ENCODE results near the gene ATP5MC3. TPM values are rescaled to one million over a fixed set of nuclear protein-coding genes. Genes with fewer than 3 reads are reported as not detected.
A peak's percentile ranks its signal among the peaks of the same experiment; 100 is the strongest.
"Not testable (repeated sequence)": the region's sequence is repeated elsewhere in the genome, so short reads cannot be mapped to it uniquely, and the experiment has no call there.

ATP5MC3 gene
- 209 TPM for total RNA-seq
- polyA plus RNA-seq = 184 TPM
- long read RNA-seq, donor 1, full-length matches to known transcripts = 31 of 58 reads
- long read RNA-seq, donor 1, partial matches to known transcripts = 16 of 58 reads
- long read RNA-seq, donor 1, other reads (novel, unspliced or antisense) = 11 of 58 reads
- long read RNA-seq, donor 2, full-length matches to known transcripts = 359 of 650 reads
- long read RNA-seq, donor 2, partial matches to known transcripts = 195 of 650 reads
- long read RNA-seq, donor 2, other reads (novel, unspliced or antisense) = 96 of 650 reads
- long read RNA-seq, donor 3, full-length matches to known transcripts = 460 of 729 reads
- long read RNA-seq, donor 3, partial matches to known transcripts = 173 of 729 reads
- long read RNA-seq, donor 3, other reads (novel, unspliced or antisense) = 96 of 729 reads
- long read RNA-seq, donor 4, full-length matches to known transcripts = 132 of 213 reads
- long read RNA-seq, donor 4, partial matches to known transcripts = 56 of 213 reads
- long read RNA-seq, donor 4, other reads (novel, unspliced or antisense) = 25 of 213 reads
- long read RNA-seq, donor 5, full-length matches to known transcripts = 413 of 725 reads
- long read RNA-seq, donor 5, partial matches to known transcripts = 217 of 725 reads
- long read RNA-seq, donor 5, other reads (novel, unspliced or antisense) = 95 of 725 reads
- long read RNA-seq, donor 6, full-length matches to known transcripts = 246 of 299 reads
- long read RNA-seq, donor 6, partial matches to known transcripts = 28 of 299 reads
- long read RNA-seq, donor 6, other reads (novel, unspliced or antisense) = 25 of 299 reads
- long read RNA-seq, donor 7, full-length matches to known transcripts = 247 of 407 reads
- long read RNA-seq, donor 7, partial matches to known transcripts = 108 of 407 reads
- long read RNA-seq, donor 7, other reads (novel, unspliced or antisense) = 52 of 407 reads
- long read RNA-seq, donor 8, full-length matches to known transcripts = 120 of 167 reads
- long read RNA-seq, donor 8, partial matches to known transcripts = 32 of 167 reads
- long read RNA-seq, donor 8, other reads (novel, unspliced or antisense) = 15 of 167 reads
- long read RNA-seq, donor 9, full-length matches to known transcripts = 177 of 269 reads
- long read RNA-seq, donor 9, partial matches to known transcripts = 43 of 269 reads
- long read RNA-seq, donor 9, other reads (novel, unspliced or antisense) = 49 of 269 reads
- long read RNA-seq, donor 10, full-length matches to known transcripts = 235 of 370 reads
- long read RNA-seq, donor 10, partial matches to known transcripts = 98 of 370 reads
- long read RNA-seq, donor 10, other reads (novel, unspliced or antisense) = 37 of 370 reads

DNA sequence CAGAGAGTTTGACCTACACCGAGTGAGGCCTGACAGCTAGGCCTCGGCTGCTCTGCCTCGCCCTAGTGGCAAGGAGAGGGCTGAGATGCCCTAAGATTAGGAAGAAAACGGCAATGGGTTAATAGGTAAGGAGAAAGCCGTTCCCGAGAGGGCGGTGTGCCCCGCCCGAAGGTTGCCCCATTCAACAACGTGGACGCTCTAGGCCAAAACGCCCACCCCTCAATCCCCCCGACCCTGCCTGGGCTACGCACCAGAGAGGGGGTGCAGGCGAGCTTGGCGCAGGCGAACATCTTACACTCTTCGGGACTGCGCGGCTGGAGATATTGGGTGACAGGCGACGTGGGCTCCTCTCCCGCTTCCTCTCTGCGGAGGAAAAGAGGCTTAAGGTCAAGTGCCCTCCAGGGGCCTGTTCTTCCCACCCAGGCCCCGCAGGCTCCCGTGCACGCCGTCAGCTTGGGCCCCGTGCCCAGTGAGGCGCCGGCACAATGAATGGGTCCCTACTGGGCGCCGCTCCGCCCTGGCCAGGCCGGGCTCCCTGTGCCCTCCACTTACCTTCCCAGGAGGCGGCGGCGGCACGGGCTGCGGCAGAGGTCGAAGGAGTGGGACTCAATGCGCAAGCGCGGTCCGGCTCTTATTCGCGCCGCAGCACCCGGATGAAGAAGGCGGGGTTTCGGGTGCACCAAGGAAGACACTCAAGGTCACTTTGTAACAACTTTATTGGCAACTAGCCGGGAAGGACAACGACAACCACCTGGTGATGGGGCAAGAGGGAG lies at the start of gene ATP5MC3:
Gene ATP5MC3, minus strand, starts transcription at position 607 of the 773 bp plus-strand sequence. Its CDS starts 317 bp downstream, at position 290.
- Histone ChIP-seq H3K4me3 (ENCODE audit: low read length in 2 of 2) (peak within 1 kb of the TSS; percentile 78 to 84), H3K9me3 (ENCODE audit: control insufficient read depth in 2 of 2, insufficient read depth in 1 of 2, low read length in 1 of 2) (no peaks in the 10 kb centered on the region), H3K4me1 (ENCODE audit: control insufficient read depth in 2 of 2, insufficient read depth in 2 of 2, low read length in 2 of 2) (peaks cover 4 to 9% of the 10 kb centered on the region in 2 donors), H3K27me3 (ENCODE audit: control insufficient read depth in 2 of 2, insufficient read depth in 1 of 2, low read length in 1 of 2) (no peaks in the 10 kb centered on the region), H3K27ac (ENCODE audit: low read depth in 1 of 2, low read length in 1 of 2) (peak within 1 kb of the TSS; percentile 92 to 96), H3K36me3 (ENCODE audit: control insufficient read depth in 2 of 2, insufficient read depth in 2 of 2, low read length in 1 of 2) (peaks cover 12 to 33% of the 10 kb centered on the region in 2 donors)
- peak; percentile 86 to 97 (median 93) for DNase-seq (ENCODE audit: low read depth in 6 of 9, low spot score in 9 of 9)
- under 1% methylated on average over 53 of the region's 53 CpGs for whole genome bisulfite sequencing

DNA sequence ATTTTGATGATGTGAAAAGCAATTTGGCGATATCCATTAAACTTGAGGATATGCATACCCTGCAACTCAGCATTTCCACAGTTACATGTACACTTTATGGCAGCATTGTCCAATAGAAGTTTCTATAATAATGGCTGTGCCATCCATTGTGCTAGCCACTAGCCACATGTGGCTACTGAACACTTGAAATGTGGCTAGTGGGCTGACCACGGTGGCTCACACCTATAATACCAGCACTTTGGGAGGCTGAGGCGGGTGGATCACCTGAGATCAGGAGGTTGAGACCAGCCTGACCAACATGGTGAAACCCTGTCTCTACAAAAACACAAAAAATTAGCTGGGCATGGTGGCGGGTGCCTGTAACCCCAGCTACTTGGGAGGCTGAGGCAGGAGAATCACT lies 47.1 kb upstream of the ATP5MC3 start:
- not testable (repeated sequence) for H3K4me3 ChIP-seq (ENCODE audit: low read length in 2 of 2); H3K4me1 ChIP-seq (ENCODE audit: control insufficient read depth in 2 of 2, insufficient read depth in 2 of 2, low read length in 2 of 2); H3K36me3 ChIP-seq (ENCODE audit: control insufficient read depth in 2 of 2, insufficient read depth in 2 of 2, low read length in 1 of 2); DNase-seq (ENCODE audit: low read depth in 6 of 9, low spot score in 9 of 9); H3K27me3 ChIP-seq (ENCODE audit: control insufficient read depth in 2 of 2, insufficient read depth in 1 of 2, low read length in 1 of 2); H3K27ac ChIP-seq (ENCODE audit: low read depth in 1 of 2, low read length in 1 of 2); H3K9me3 ChIP-seq (ENCODE audit: control insufficient read depth in 2 of 2, insufficient read depth in 1 of 2, low read length in 1 of 2)
- WGBS = 82% methylated on average over 4 of the region's 4 CpGs

DNA sequence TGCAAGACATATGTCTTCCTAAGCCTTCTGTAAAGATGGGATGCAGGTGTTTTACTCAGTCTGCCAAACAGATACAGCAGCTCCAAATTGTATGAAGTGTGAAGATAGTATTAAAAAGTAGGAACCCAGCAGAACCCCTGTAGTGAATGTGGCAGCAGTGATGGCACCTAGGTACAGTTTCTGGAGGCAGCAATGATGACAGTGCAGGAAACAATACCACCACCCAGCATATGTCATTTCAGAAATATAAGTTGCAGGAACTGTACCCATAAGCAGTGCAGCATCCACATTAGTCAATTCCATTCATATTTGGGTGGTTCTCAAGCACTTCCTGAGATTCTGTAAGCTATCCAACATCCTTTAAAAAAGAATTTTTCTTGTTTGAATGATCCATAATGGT lies 46.7 kb upstream of the ATP5MC3 start:
- no peak overlapping the region for H3K27ac ChIP-seq (ENCODE audit: low read depth in 1 of 2, low read length in 1 of 2)
- H3K4me1 ChIP-seq (ENCODE audit: control insufficient read depth in 2 of 2, insufficient read depth in 2 of 2, low read length in 2 of 2) = no peaks in the 10 kb centered on the region
- no peak for DNase-seq (ENCODE audit: low read depth in 6 of 9, low spot score in 9 of 9)
- peaks cover 0 to 2% of the 10 kb centered on the region in 2 donors for H3K27me3 ChIP-seq (ENCODE audit: control insufficient read depth in 2 of 2, insufficient read depth in 1 of 2, low read length in 1 of 2)
- H3K9me3 ChIP-seq (ENCODE audit: control insufficient read depth in 2 of 2, insufficient read depth in 1 of 2, low read length in 1 of 2) = no peaks in the 10 kb centered on the region
- no peak overlapping the region for H3K4me3 ChIP-seq (ENCODE audit: low read length in 2 of 2)
- H3K36me3 ChIP-seq (ENCODE audit: control insufficient read depth in 2 of 2, insufficient read depth in 2 of 2, low read length in 1 of 2) = no peaks in the 10 kb centered on the region

DNA sequence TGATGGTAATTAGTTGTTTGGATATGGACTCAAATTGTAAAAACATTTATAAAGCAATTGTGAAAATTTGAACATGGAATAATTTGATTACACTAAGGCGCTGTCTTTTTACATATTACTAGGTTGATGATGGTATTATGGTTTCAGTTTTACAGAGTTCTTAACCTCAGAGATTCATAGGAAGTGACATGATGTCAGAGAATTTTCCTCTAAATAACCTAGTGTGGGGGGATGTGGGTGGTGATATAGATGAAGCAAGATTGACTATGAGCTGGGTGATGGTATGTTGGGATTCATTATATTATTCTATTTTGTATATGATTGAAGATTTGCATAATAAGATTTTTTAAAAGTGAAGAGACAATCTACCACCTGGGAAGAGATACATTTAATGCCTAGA lies 45.9 kb upstream of the ATP5MC3 start:
- Histone ChIP-seq H3K4me3 (ENCODE audit: low read length in 2 of 2) (no peak overlapping the region), H3K27ac (ENCODE audit: low read depth in 1 of 2, low read length in 1 of 2) (no peak overlapping the region), H3K4me1 (ENCODE audit: control insufficient read depth in 2 of 2, insufficient read depth in 2 of 2, low read length in 2 of 2) (no peaks in the 10 kb centered on the region), H3K36me3 (ENCODE audit: control insufficient read depth in 2 of 2, insufficient read depth in 2 of 2, low read length in 1 of 2) (no peaks in the 10 kb centered on the region), H3K9me3 (ENCODE audit: control insufficient read depth in 2 of 2, insufficient read depth in 1 of 2, low read length in 1 of 2) (no peaks in the 10 kb centered on the region), H3K27me3 (ENCODE audit: control insufficient read depth in 2 of 2, insufficient read depth in 1 of 2, low read length in 1 of 2) (peaks cover 0 to 2% of the 10 kb centered on the region in 2 donors)
- WGBS = 97% methylated on average over 1 of the region's 1 CpG
- DNase-seq (ENCODE audit: low read depth in 6 of 9, low spot score in 9 of 9) = no peak

DNA sequence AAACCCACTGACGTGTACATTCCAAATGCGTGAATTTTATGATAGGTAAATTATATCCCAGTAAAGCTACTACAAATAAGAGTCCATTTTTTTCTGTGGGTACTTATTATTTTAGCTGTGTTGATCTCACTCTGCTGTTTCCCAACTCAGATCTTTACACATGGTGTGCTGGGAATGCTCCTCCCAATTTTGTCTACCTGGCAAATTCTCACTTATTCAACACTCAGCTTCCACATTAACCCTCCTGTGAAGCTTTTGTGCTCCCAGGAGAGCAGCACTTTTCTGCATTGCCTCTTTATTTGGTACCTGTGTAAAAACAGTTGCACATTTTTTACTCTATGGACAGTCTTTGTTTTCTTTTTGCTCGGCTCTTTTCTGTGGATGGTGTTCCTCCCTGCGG lies 38.6 kb upstream of the ATP5MC3 start:
- no peak for DNase-seq (ENCODE audit: low read depth in 6 of 9, low spot score in 9 of 9)
- 96% methylated on average over 4 of the region's 4 CpGs for WGBS
- Histone ChIP-seq H3K36me3 (ENCODE audit: control insufficient read depth in 2 of 2, insufficient read depth in 2 of 2, low read length in 1 of 2) (no peaks in the 10 kb centered on the region), H3K4me1 (ENCODE audit: control insufficient read depth in 2 of 2, insufficient read depth in 2 of 2, low read length in 2 of 2) (no peaks in the 10 kb centered on the region), H3K27me3 (ENCODE audit: control insufficient read depth in 2 of 2, insufficient read depth in 1 of 2, low read length in 1 of 2) (peaks cover 0 to 2% of the 10 kb centered on the region in 2 donors), H3K4me3 (ENCODE audit: low read length in 2 of 2) (no peak overlapping the region), H3K9me3 (ENCODE audit: control insufficient read depth in 2 of 2, insufficient read depth in 1 of 2, low read length in 1 of 2) (no peaks in the 10 kb centered on the region), H3K27ac (ENCODE audit: low read depth in 1 of 2, low read length in 1 of 2) (no peak overlapping the region)

DNA sequence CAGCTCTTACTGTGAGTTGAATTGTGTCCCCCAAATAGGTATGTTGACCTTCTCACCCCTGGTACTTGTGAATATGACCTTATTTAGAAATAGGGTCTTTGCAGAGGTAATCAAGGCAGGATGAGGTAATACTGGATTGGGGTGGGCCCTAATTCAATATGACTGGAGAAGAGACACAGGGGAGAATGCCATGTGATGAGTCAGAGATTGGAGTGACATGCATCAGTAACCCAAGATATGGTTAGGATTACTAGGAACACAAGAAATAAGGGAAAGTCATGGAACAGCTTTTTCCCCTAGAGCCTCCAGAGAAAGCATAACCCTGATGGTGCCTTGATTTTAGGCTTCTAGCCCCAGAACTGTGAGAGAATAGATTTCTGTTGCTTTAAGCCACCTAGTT lies 37.0 kb upstream of the ATP5MC3 start:
- H3K9me3 ChIP-seq (ENCODE audit: control insufficient read depth in 2 of 2, insufficient read depth in 1 of 2, low read length in 1 of 2) = no peaks in the 10 kb centered on the region
- H3K4me3 ChIP-seq (ENCODE audit: low read length in 2 of 2) = no peak overlapping the region
- no peaks in the 10 kb centered on the region for H3K36me3 ChIP-seq (ENCODE audit: control insufficient read depth in 2 of 2, insufficient read depth in 2 of 2, low read length in 1 of 2)
- no peak overlapping the region for H3K27ac ChIP-seq (ENCODE audit: low read depth in 1 of 2, low read length in 1 of 2)
- H3K4me1 ChIP-seq (ENCODE audit: control insufficient read depth in 2 of 2, insufficient read depth in 2 of 2, low read length in 2 of 2) = no peaks in the 10 kb centered on the region
- DNase-seq (ENCODE audit: low read depth in 6 of 9, low spot score in 9 of 9) = no peak
- H3K27me3 ChIP-seq (ENCODE audit: control insufficient read depth in 2 of 2, insufficient read depth in 1 of 2, low read length in 1 of 2) = peaks cover 0 to 2% of the 10 kb centered on the region in 2 donors

DNA sequence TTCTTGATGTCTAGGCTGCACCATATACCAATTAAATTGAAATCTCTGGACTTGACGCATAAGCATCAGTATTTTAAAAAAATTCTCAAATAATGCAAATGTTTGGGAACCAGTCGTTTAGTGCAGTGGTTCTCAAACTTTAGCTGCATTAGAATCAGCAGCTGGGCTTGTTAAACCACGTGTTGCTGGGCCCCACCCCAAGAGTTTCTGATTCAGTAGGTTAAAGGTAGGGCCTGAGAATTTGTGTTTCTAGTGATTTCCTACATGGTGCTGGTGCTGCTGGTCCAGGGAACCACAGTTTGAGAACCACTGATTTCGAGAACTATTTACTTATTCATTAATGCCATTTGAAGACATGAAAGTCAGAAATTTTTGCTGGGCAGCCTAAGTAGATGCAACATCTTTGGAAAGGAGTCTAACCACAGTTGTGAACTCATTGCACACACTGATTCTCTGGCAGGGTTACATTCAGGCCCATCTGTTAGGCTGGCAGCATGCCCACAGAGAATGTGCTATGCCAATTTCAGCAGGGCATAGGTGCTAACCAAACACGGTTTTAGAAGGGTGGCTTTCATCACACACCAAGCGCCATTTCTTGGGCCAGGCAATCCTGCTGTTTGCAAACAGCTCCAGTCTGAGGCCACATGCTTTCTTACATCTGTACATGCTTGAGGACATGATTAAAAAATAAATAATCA lies 26.4 kb upstream of the ATP5MC3 start:
- H3K4me3 ChIP-seq (ENCODE audit: low read length in 2 of 2) = no peak overlapping the region
- H3K27me3 ChIP-seq (ENCODE audit: control insufficient read depth in 2 of 2, insufficient read depth in 1 of 2, low read length in 1 of 2) = no peaks in the 10 kb centered on the region
- 93% methylated on average over 6 of the region's 6 CpGs for WGBS
- no peaks in the 10 kb centered on the region for H3K9me3 ChIP-seq (ENCODE audit: control insufficient read depth in 2 of 2, insufficient read depth in 1 of 2, low read length in 1 of 2)
- H3K4me1 ChIP-seq (ENCODE audit: control insufficient read depth in 2 of 2, insufficient read depth in 2 of 2, low read length in 2 of 2) = no peaks in the 10 kb centered on the region
- no peak for DNase-seq (ENCODE audit: low read depth in 6 of 9, low spot score in 9 of 9)
- no peak overlapping the region for H3K27ac ChIP-seq (ENCODE audit: low read depth in 1 of 2, low read length in 1 of 2)
- no peaks in the 10 kb centered on the region for H3K36me3 ChIP-seq (ENCODE audit: control insufficient read depth in 2 of 2, insufficient read depth in 2 of 2, low read length in 1 of 2)

DNA sequence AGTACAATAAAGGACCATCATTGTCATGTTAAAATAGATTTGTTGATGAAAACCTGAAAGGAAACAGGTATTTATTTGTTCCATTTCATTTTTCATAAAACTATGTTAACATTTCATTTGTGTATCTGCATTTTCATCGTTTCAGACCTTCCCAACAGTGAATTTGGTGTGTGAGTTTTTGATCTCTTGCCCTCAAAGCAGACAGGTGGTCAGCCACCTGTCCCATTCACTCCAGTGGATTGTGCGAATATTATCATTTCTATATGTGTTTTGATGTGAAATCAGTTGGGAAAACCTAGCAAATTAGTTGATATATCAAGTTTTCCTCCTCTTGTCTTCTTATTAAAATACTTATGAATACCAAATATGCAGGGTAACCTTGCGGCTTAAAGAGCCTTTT lies 25.4 kb upstream of the ATP5MC3 start:
- H3K4me1 ChIP-seq (ENCODE audit: control insufficient read depth in 2 of 2, insufficient read depth in 2 of 2, low read length in 2 of 2) = no peaks in the 10 kb centered on the region
- H3K4me3 ChIP-seq (ENCODE audit: low read length in 2 of 2) = no peak overlapping the region
- WGBS = 87% methylated on average over 3 of the region's 3 CpGs
- H3K36me3 ChIP-seq (ENCODE audit: control insufficient read depth in 2 of 2, insufficient read depth in 2 of 2, low read length in 1 of 2) = no peaks in the 10 kb centered on the region
- no peaks in the 10 kb centered on the region for H3K27me3 ChIP-seq (ENCODE audit: control insufficient read depth in 2 of 2, insufficient read depth in 1 of 2, low read length in 1 of 2)
- no peaks in the 10 kb centered on the region for H3K9me3 ChIP-seq (ENCODE audit: control insufficient read depth in 2 of 2, insufficient read depth in 1 of 2, low read length in 1 of 2)
- DNase-seq (ENCODE audit: low read depth in 6 of 9, low spot score in 9 of 9) = no peak
- no peak overlapping the region for H3K27ac ChIP-seq (ENCODE audit: low read depth in 1 of 2, low read length in 1 of 2)
